Smooth muscle cell (in vitro differentiated cells): ENCODE results near the gene GRSF1. TPM values are rescaled to one million over a fixed set of nuclear protein-coding genes. Genes with fewer than 3 reads are reported as not detected.
A peak's percentile ranks its signal among the peaks of the same experiment; 100 is the strongest.

Experiments used
- DNase-seq: peaks from one replicate; lab custom pipeline; 2025; ENCODE audit not compliant: unreplicated experiment; lab: John Stamatoyannopoulos, UW
- H2AFZ ChIP-seq: fragments of 200-600 bp; sonication (generic); 2 replicates; pipeline ENCODE4 v1.6.0; 2016; ENCODE audit warnings: antibody characterized with exemption, low read depth, mild to moderate bottlenecking
- H3F3A ChIP-seq: fragments of 200-600 bp; sonication (generic); 2 replicates; pipeline ENCODE4 v1.6.0; 2017; ENCODE audit warnings: antibody characterized with exemption, low read depth
- H3K27ac ChIP-seq: fragments of 200-600 bp; sonication (generic); 2 replicates; pipeline ENCODE4 v1.5.1; 2016; ENCODE audit warnings: low read depth, mild to moderate bottlenecking
- H3K27me3 ChIP-seq: fragments of 200-600 bp; sonication (generic); 2 replicates; pipeline ENCODE4 v1.6.1; 2016; ENCODE audit warnings: low read depth, mild to moderate bottlenecking
- H3K36me3 ChIP-seq: fragments of 200-600 bp; sonication (generic); 2 replicates; pipeline ENCODE4 v1.5.1; 2016; ENCODE audit warnings: low read depth
- H3K4me1 ChIP-seq: fragments of 200-600 bp; sonication (generic); 2 replicates; pipeline ENCODE4 v1.5.1; 2016; ENCODE audit warnings: low read depth
- H3K4me2 ChIP-seq: fragments of 200-600 bp; sonication (generic); 2 replicates; pipeline ENCODE4 v1.6.0; 2016; ENCODE audit warnings: mild to moderate bottlenecking
- H3K4me3 ChIP-seq: fragments of 200-600 bp; sonication (generic); 2 replicates; pipeline ENCODE4 v1.5.1; 2016; ENCODE audit warnings: mild to moderate bottlenecking
- H3K79me2 ChIP-seq: fragments of 200-600 bp; sonication (generic); 2 replicates; pipeline ENCODE4 v1.6.0; 2016; ENCODE audit warnings: low read depth, mild to moderate bottlenecking
- H3K9ac ChIP-seq: fragments of 200-600 bp; sonication (generic); 2 replicates; pipeline ENCODE4 v1.6.0; 2016; ENCODE audit warnings: low read depth
- H3K9me3 ChIP-seq: fragments of 200-600 bp; sonication (generic); replicated peaks from 2 replicates; pipeline ENCODE4 v1.5.1; 2016; ENCODE audit warnings: low read depth
- H4K20me1 ChIP-seq: fragments of 200-600 bp; sonication (generic); 2 replicates; pipeline ENCODE4 v1.6.0; 2016; ENCODE audit warnings: low read depth
- CTCF ChIP-seq: fragments of 200-600 bp; sonication (generic); IDR thresholded peaks from 2 replicates; pipeline ENCODE4 v1.5.1; 2017; ENCODE audit warnings: borderline replicate concordance, mild to moderate bottlenecking, antibody characterized with exemption; ENCODE audit not compliant: insufficient read depth, poor library complexity, severe bottlenecking
- WGBS: methylation state at CpG from one replicate; pipeline ENCODE4 v1.1.7; 2016; ENCODE audit warnings: low lambda C conversion rate; 5-methylcytosine and 5-hydroxymethylcytosine counted together
- polyA plus RNA-seq: library from polyadenylated mRNA; unstranded; fragments of >200 nt; fragmentation: Nextera tagmentation; extraction: Ambion mirVana; gene quantifications from 2 replicates; pipeline ENCODE4 v1.2.1, GENCODE V29; 2016
- total RNA-seq: library from RNA; depleted of rRNA; stranded (reverse); fragments of >200 nt; gene quantifications from 2 replicates; pipeline ENCODE4 v1.2.3, GENCODE V29; 2014

GRSF1 gene, protein sequence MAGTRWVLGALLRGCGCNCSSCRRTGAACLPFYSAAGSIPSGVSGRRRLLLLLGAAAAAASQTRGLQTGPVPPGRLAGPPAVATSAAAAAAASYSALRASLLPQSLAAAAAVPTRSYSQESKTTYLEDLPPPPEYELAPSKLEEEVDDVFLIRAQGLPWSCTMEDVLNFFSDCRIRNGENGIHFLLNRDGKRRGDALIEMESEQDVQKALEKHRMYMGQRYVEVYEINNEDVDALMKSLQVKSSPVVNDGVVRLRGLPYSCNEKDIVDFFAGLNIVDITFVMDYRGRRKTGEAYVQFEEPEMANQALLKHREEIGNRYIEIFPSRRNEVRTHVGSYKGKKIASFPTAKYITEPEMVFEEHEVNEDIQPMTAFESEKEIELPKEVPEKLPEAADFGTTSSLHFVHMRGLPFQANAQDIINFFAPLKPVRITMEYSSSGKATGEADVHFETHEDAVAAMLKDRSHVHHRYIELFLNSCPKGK
- 109 and 120 TPM in 2 replicates for total RNA-seq
- 105 and 117 TPM in 2 replicates for polyA plus RNA-seq

GRCh38 chr4:70839589-70840093, at the start of gene GRSF1:
Gene GRSF1 (minus strand): TSS chr4:70839890. CDS start chr4:70839827, 63 bp downstream.
- no peaks in the 10 kb centered on the region for H3K27me3 ChIP-seq
- peak within 1 kb of the TSS; percentile 75 for H2AFZ ChIP-seq
- peaks cover 39% of the 10 kb centered on the region for H4K20me1 ChIP-seq
- H3K4me1 ChIP-seq: peaks cover 9% of the 10 kb centered on the region
- H3K27ac ChIP-seq: peak within 1 kb of the TSS; percentile 82
- H3K36me3 ChIP-seq: peaks cover 4% of the 10 kb centered on the region
- peaks cover 44% of the 10 kb centered on the region for H3K79me2 ChIP-seq
- peaks cover 13% of the 10 kb centered on the region for H3F3A ChIP-seq
- no peaks in the 10 kb centered on the region for H3K9me3 ChIP-seq
- H3K9ac ChIP-seq: peak within 1 kb of the TSS; percentile 87
- peak; percentile 64 for DNase-seq
- H3K4me3 ChIP-seq: peak within 1 kb of the TSS; percentile 68
- no peak for TF ChIP-seq CTCF
- peak within 1 kb of the TSS; percentile 100 for H3K4me2 ChIP-seq
- WGBS: under 1% methylated on average over 36 of the region's 51 CpGs

- no peaks in the 10 kb centered on the region for H3K27me3 ChIP-seq
- H3K4me1 ChIP-seq: no peaks in the 10 kb centered on the region
- no peaks in the 10 kb centered on the region for H4K20me1 ChIP-seq
- H3K4me2 ChIP-seq: no peak overlapping the region
- DNase-seq: no peak
- 77% methylated on average over 6 of the region's 6 CpGs for WGBS
- H2AFZ ChIP-seq: no peak overlapping the region
- H3F3A ChIP-seq: no peaks in the 10 kb centered on the region
- no peak for TF ChIP-seq CTCF
- H3K9ac ChIP-seq: no peak overlapping the region
- H3K79me2 ChIP-seq: no peaks in the 10 kb centered on the region
- H3K4me3 ChIP-seq: no peak overlapping the region
- H3K9me3 ChIP-seq: no peaks in the 10 kb centered on the region
- H3K27ac ChIP-seq: no peak overlapping the region
- no peaks in the 10 kb centered on the region for H3K36me3 ChIP-seq
Observed at GRCh38 chr4:70885174-70885573, 45.5 kb upstream of the GRSF1 start.

- Histone ChIP-seq H2AFZ (no peak overlapping the region), H3F3A (no peaks in the 10 kb centered on the region), H3K4me2 (no peak overlapping the region), H3K27ac (no peak overlapping the region), H3K4me1 (no peaks in the 10 kb centered on the region), H3K4me3 (no peak overlapping the region), H3K79me2 (no peaks in the 10 kb centered on the region), H3K9ac (no peak overlapping the region), H3K9me3 (no peaks in the 10 kb centered on the region), H4K20me1 (no peaks in the 10 kb centered on the region), H3K36me3 (no peaks in the 10 kb centered on the region), H3K27me3 (no peaks in the 10 kb centered on the region)
- DNase-seq: no peak
- 81% methylated on average over 3 of the region's 3 CpGs for WGBS
- TF ChIP-seq CTCF: no peak
Observed at GRCh38 chr4:70880739-70881138, 41.0 kb upstream of the GRSF1 start.
